GM18861 (cell line): ENCODE measurements around the gene CDKL1.
"Not testable (repeated sequence)": the region's sequence is repeated elsewhere in the genome, so short reads cannot be mapped to it uniquely, and the experiment has no call there.

Source experiments
- ATAC-seq: cut with Tn5 transposase; IDR thresholded peaks from one replicate; pipeline ENCODE4 v1.9.1; 2021; ENCODE audit not compliant: unreplicated experiment

Gene CDKL1

GRCh38 chr14:50335989-50336824 lies 60.5 kb downstream of the CDKL1 start:
- no peak for ATAC-seq

GRCh38 chr14:50335389-50335788 lies 61.3 kb downstream of the CDKL1 start:
- no peak for ATAC-seq

GRCh38 chr14:50334211-50334610 lies 62.5 kb downstream of the CDKL1 start:
- no peak for ATAC-seq

DNA sequence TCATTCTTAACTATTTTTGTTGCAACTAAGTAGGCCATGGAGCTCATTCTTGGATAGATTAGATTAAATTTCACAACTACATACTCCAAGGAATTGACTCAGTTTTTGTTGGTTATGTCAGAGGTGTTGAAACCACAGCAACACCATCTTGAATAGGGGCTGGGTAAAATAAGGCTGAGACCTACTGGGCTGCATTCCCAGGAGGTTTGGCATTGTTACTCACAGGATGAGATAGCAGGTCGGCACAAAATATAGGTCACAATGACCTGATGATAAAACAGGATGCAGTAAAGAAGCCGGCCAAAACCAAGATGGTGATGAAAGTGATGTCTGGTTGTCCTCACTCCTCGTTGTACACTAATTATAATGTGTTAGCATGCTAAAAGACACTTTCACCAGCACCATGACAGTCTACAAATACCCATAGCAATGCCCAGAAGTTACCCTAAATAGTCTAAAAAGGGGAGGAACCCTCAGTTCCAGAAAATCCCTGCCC lies 63.6 kb downstream of the CDKL1 start:
- no peak for ATAC-seq

GRCh38 chr14:50331596-50331995 lies 65.1 kb downstream of the CDKL1 start:
- ATAC-seq = no peak

GRCh38 chr14:50321009-50321660 lies 75.5 kb downstream of the CDKL1 start:
- ATAC-seq = peak; percentile 80

GRCh38 chr14:50320283-50320682 lies 76.4 kb downstream of the CDKL1 start:
- no peak for ATAC-seq

GRCh38 chr14:50319721-50320120 lies 77.0 kb downstream of the CDKL1 start:
- no peak for ATAC-seq

GRCh38 chr14:50319293-50319692 lies 77.4 kb downstream of the CDKL1 start:
- no peak for ATAC-seq

GRCh38 chr14:50318031-50318626 lies 78.6 kb downstream of the CDKL1 start:
- ATAC-seq = no peak

DNA sequence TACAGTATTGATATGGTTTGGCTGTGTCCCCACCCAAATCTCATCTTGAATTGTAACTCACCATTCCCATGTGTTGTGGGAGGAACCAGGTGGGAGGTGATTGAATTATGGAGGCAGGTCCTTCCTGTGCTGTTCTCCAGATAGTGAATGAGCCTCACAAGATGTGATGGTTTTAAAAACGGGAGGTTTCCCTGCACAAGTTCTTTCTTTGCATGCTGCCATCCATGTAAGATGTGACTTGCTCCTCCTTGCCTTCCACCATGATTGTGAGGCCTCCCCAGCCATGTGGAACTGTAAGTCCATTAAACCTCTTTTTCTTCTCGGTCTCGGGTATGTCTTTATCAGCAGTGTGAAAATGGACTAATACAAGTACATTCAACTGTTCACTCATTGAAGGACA lies 82.6 kb downstream of the CDKL1 start:
- not testable (repeated sequence) for ATAC-seq

DNA sequence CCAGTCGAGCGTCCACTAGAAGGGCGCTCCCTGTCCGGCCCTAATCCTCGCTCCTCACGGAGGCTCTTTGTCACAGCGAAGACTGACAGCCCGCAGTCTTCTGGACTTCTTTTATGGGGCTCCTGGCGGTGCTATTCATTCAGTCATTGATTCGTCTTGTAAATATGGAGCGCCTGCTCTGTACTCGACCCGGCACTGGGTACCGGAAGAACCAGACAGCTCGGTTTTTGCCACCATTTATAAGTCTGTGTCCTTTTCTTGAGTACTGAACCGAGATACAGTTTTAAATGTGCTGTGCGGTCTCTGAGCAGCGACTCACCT lies 84.0 kb downstream of the CDKL1 start:
- peak; percentile 24 for ATAC-seq

GRCh38 chr14:50311972-50312733 lies 84.5 kb downstream of the CDKL1 start, which contains the start of the genes DMAC2L and L2HGDH:
DMAC2L (plus strand) TSS chr14:50312324; CDS start chr14:50321488, 9,164 bp downstream.
L2HGDH (minus strand) TSS chr14:50312229; CDS start chr14:50312150, 79 bp downstream.
- ATAC-seq = peak; percentile 80

DNA sequence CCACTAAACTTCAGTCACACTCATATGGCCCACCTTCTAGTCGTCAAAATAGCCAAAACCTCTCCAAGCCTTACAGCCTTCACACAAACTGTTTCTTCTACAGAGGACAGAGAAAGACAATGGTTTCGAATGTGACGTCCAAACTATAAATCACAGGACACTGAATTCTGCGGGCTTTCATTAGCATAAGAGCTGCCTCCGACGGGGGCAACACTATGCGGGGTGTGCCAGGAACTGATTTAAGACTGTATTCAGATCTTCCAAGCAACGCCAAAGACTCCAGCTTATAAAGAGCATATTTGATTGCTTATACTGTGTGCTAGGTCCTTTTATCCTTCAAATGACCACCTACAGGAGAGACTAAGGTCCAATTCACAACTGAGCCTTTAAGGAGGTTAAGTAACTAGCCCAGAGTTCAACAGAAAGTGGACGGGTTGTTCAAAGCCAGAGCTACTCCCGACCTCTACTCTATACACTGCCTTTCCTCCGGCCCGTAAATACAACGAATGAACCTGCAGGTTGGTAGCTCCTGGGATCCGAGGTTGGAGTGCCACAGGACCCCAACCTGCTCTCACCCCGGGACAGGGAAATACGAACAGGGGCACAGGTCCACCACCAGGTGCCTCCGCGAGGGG lies 85.2 kb downstream of the CDKL1 start:
- ATAC-seq = no peak

GRCh38 chr14:50310445-50310844 lies 86.2 kb downstream of the CDKL1 start:
- ATAC-seq = no peak

DNA sequence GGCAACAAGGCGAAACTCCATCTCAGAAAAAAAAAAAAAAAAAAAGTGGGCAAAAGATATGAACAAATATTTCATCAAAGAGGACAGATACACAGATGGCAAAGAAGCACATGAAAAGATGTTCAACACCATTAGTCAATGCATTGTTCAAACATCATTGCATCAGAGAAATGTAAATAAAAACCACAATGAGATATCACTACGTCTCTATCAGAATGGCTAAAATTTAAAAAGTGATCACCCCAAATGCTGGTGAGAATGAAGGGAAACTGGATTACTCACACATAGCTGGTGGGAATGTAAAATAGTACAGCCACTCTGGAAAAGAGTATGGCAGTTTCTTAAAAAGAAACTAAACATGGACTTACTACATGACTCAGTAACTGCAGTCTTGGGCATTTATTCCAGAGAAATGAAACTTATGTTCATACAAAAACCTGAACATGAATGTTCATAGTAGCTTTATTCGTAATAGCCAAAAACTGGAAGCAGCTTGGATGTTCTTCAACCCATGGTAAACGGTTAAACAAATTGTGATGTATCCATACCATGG lies 88.2 kb downstream of the CDKL1 start:
- ATAC-seq = no peak

- ATAC-seq = no peak
Observed at GRCh38 chr14:50303744-50304471, 92.8 kb downstream of the CDKL1 start.

DNA sequence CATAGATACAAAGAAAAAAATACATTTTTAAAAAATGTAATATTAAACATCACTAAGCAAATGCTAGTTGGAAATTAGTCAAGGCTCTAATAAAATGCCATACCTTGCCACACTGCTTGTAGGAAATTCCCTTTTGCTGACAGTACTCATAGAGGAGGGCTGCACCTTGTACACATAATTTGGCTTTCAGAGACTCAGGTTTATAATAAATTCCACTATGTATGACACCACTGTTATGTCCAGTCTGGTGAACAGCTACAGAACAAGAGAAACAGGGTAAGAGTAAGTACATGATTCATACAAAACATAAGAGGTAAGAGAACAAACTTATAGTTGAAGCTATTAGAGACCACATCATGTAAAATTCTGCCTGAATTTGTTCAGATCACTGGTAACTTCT lies 94.8 kb downstream of the CDKL1 start:
- no peak for ATAC-seq

- ATAC-seq = no peak
Observed at GRCh38 chr14:50299585-50299984, 97.1 kb downstream of the CDKL1 start.

DNA sequence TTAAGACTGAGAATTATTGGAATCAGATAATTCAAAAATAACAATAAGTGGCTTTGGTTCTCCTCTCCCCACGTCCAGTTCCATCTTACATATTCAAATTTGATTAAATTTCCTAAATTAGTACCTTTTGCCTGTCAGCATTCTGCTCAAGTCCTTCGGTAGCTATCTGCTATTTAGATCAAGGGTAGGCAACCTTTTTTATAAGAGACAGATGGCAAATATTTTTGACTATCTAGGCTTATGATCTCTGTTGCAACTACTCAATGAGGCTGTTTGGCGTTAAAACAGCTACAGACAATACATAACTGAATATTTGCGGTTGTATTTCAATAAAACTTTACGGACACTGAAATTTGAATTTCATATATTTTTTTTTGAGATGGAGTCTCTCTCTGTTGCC lies 106.4 kb downstream of the CDKL1 start:
- ATAC-seq = no peak
